ENCODE data around the gene ARX.

Gene ARX

DNA sequence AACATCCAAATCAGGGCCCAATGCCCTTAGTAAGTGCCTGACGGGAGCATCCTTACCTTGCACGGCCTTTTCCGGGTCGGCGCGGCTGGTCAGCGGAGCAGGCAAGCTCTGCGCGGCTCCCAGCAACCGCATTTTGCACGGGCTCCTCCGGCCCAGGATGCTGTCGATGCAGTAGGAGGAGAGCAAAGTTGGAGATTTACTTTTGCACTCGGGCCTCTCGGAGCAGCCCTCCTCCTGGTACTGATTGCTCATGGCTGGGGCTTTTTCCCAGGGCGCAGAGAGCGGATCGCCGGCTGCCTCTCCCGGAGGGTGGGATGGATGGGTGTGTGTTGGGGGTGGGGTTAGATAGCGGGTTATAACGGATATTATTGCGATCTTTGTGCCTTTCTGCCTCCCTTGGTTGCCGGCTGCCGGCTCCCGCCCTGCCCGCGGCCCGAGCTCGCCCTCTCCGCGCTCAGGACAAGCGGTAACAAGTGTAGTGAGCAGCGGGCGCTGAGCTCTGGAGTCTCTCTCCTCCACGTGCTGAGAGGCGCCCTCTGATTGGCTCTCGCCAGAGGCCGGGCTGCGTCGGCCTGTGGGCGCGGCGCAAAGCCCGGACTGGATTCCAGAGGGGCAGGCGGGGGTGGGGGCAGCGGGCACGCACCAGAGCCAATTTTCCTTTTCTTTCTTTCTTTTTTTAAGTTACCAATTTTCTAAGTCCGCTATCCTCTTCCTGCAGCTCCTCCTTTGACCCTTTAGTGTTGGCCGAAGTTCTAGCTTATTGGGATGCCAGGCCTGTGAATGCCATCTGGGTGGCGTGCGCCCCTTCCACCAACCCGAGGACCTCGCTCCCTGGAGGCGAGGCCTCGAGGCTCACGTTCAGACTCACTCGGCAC, at the start of gene ARX:
TSS of gene ARX (minus strand) at position 480 of the 875 bp plus-strand sequence. CDS start at position 252, 228 bp downstream.
- DNase-seq (ENCODE audit: low read depth, low spot score), result no peak

GRCh38 chrX:25059273-25059672, 43.5 kb upstream of the ARX start:
- no peak for DNase-seq (ENCODE audit: low read depth, low spot score)

- no peak for DNase-seq (ENCODE audit: low read depth, low spot score)
Measured at GRCh38 chrX:25052798-25053534, 37.2 kb upstream of the ARX start.

DNA sequence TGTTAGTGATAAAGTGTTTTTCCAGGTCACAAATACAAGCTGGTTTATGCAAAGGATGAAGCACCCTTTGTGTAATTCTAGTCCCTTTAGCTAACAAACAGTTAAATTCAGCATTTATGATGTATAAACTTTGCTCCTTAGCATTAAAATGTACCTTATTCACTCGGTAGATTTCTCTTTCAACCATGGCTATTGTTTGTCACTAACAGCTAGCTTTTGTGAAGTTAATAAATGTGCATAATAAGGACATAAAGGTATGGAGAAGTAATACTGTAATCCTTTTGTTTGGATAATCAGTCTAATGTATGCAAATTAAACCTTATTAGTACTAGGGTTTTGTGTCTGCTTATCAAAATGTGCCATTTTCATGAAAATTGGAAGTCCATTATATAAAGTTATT, 34.2 kb upstream of the ARX start:
- no peak for DNase-seq (ENCODE audit: low read depth, low spot score)

GRCh38 chrX:25049357-25049756, 33.6 kb upstream of the ARX start:
- DNase-seq (ENCODE audit: low read depth, low spot score), result no peak

DNA sequence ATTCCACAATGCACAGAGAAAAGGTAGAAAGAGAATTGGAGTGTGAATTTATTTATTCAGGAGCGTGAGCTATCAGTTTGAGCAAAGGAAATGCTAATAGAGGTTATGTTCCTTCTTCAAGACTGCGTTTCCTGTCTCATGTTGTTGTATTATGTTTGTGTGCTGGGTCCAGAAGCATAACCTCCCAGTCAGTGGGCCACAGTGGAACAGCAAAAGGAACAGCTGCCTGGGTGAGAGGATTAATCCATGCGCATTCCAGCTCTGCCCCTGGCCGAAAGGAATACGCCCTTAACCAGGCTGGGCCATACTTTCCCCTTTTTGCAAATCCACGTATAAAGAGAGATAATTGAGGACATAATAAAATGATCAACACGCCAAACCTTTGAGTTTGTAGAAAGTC, 32.4 kb upstream of the ARX start:
- no peak for DNase-seq (ENCODE audit: low read depth, low spot score)

- DNase-seq (ENCODE audit: low read depth, low spot score), result no peak
Measured at GRCh38 chrX:25043192-25043591, 27.4 kb upstream of the ARX start.

DNA sequence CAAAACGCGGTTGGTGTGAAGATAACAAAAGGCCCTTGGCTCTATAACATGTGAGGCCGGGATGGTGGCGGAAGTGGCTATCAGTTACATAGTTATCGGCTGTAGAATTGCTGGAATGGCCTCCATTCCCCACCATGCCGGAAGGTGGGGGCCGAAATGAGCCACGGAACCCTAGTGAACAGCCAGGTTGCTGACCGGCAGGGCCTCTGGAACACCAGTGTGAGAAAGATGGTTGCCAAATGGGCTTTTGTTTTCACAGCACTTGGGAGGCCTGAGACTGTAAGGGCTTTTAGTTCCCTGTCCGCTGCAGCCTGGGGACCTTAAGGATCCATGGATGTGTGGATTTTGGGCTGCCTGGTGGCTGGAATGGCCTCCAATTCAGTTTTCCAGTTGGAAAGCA, 23.3 kb upstream of the ARX start:
- no peak for DNase-seq (ENCODE audit: low read depth, low spot score)

DNA sequence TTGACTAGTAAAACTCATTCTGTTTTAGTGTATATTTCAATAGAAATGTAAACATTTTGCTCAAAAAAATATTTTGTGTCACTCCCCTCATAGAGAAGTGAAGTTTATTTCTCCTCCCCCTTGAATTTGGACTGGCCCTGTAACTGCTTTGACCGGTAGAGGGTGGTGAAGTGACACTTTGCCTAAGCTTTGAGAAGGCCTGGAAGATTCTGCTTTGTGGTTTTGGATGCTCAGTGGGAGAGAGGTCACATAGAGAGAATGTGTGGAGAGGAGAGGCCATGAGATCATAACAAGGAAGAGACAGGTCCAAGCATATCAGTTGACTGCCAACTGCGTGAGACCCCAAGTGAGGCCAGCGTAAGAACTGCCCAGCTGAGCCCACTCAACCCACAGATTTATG, 19.1 kb upstream of the ARX start:
- no peak for DNase-seq (ENCODE audit: low read depth, low spot score)

GRCh38 chrX:25029288-25029825, 13.6 kb upstream of the ARX start:
- no peak for DNase-seq (ENCODE audit: low read depth, low spot score)

DNA sequence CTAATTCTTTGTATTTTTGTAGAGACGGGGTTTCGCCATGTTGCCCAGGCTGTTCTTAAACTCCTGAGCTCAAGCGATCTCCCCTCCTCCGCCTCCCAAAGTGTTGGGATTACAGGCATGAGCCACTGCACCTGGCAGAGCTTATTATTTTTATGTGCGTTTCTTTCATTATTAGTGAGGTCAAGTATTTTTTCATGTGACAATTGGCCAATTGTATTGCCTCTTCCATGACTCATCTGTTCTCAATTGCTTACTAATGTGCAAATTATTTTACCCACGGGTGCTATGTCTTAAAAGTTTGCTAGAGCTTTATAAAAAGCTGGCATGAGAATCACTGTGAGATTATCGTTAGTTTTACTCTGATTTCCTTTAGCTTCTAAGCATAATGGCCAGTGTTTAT, 13.0 kb upstream of the ARX start:
- no peak for DNase-seq (ENCODE audit: low read depth, low spot score)

GRCh38 chrX:25026576-25026975, 10.8 kb upstream of the ARX start:
- no peak for DNase-seq (ENCODE audit: low read depth, low spot score)

DNA sequence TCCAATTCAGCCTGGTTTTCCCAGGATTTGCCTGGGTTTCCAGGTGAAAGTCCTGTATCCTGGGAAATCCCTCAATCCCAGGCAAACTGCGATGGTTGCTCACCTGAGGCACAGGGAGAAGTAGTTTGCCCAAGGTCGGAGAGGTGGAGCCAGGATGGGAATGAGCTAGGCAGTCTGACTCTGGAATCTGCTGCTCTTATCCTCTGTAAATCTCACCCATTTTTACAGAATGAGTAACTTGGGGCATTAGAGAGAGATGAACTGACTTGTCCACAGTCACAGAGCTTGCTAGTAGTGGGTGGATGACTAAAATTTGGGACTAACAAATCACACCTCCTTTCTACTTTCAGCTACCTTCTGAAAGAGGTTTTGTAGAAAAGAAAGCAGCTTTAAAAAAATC, 9.8 kb upstream of the ARX start:
- DNase-seq (ENCODE audit: low read depth, low spot score), result no peak

GRCh38 chrX:25023908-25024307, 8.1 kb upstream of the ARX start:
- DNase-seq (ENCODE audit: low read depth, low spot score), result no peak

DNA sequence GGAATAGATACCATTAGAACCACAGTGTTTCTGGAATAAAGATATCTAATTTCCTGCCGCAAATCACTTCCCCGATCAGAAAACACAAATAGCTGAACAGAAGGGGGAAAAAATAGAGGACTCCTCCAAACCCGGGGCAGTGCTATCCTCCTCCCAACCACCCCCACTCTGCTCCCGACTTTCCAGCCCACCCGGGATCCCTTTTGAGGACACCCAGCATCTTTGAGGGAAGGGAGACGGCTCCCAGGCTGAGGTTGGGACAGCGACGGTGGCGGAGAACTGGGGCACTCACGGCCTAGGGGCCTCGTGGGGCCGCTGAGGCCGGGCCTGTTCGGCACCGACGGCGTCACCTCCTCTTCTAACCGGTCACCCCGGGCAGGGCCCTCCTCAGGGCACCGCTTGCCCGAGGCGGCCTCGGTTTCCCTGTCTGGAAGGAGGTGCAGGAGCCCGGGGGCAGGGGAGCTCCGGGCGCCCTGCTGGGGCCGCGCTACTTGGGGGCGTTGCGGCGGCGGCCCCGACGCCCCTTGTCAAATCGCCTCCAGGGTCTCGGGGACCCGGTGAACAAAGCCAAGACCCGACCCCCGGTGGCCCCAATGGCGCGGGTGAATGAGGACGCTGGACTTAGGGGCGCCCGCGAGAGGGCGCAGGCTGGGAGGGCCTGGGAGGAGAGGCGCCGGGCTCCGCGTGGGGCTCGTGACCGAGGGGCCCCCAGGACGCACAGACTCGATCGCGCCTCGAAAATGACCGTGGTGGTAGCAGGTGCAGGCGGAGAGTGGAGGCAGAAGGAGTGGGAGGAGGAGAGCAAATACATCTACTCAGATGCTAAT, 6.9 kb upstream of the ARX start:
- DNase-seq (ENCODE audit: low read depth, low spot score), result no peak

DNA sequence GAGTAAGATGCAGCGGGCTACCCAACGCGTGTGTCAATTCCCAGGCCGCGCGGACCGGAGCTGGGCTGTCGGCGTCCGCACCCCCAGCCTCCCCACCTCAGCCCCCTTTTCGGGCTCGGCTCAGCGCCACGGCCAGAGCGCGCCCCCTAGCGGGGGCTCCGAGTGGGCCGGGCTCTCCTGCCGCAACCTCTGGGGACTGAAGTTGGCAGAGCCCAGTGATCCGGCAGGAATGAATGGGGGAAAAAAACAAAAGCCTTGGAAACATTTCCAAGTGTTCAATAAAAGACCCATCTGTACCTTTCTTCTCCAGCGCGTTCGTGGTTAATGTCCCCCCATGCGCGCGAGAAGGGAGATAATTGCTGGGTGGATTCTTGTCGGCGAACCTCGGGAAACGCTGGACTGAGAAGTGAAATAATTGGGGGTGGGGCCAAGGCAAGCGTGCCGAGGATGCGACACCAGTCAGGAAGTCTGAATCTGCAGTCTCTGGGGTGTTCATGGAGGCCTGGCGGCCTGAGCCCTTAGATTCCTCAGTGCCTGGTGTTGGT, 5.2 kb upstream of the ARX start:
- DNase-seq (ENCODE audit: low read depth, low spot score), result no peak

DNA sequence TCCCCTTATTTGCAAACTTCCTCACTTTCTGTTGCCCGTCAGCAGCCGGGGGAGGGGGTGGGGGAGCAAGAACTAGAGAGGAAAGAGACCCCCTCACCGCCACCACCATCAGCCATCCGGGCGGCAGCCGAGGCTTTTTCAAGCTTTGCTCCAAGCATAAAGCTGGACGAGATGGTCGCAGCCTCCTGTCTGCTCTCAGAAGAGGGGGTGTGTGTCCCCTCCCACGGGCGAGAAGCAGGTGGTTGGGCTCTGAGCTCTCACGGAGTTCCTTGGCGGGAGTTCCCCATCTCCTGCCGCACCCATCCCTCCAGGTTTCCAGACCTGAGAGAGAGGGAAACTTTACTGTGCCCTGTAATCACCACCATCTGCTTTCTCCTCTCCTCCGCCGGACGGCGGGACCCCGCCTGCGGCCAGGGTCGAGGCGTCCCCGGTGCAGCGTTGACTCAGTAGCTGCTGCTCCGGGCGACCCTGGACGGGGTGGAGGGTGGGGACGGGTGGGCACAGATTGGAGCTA, 4.7 kb upstream of the ARX start:
- DNase-seq (ENCODE audit: low read depth, low spot score), result no peak

GRCh38 chrX:25019707-25020390, 4.1 kb upstream of the ARX start:
- DNase-seq (ENCODE audit: low read depth, low spot score), result no peak

- no peak for DNase-seq (ENCODE audit: low read depth, low spot score)
Measured at GRCh38 chrX:25018682-25019081, 2.9 kb upstream of the ARX start.

GRCh38 chrX:25017667-25018247, 2.0 kb upstream of the ARX start:
- DNase-seq (ENCODE audit: low read depth, low spot score), result no peak

Measured in activated CD4-positive, CD25-positive, alpha-beta regulatory T cell treated with anti-CD3 and anti-CD28 coated beads, Interleukin-2, amount 50 U/mL, for 16 hours (primary cell).